Keratinocyte (primary cell): ENCODE data around the gene HTRA3.

Source experiments
- CTCF ChIP-seq, 3 experiments: IDR thresholded peaks in 1 of 3; conservative IDR thresholded peaks in 1 of 3; optimal IDR thresholded peaks in 1 of 3; 2 replicates in 2 of 3; 3 replicates in 1 of 3; pipeline versions ENCODE3 to v1.5.1; 2011; ENCODE audit warnings: low read length in 3 of 3, mild to moderate bottlenecking in 3 of 3, moderate library complexity in 2 of 3, control low read depth in 1 of 3, inconsistent platforms in 1 of 3; ENCODE audit not compliant: insufficient read depth in 2 of 3; ENCODE audit errors: extremely low read depth in 1 of 3
- EZH2 ChIP-seq: IDR thresholded peaks from one replicate; pipeline ENCODE4 v1.6.1; 2012; ENCODE audit warnings: inconsistent platforms, mild to moderate bottlenecking, low read length, moderate library complexity

GRCh38 chr4:8279321-8280157 lies 10.0 kb downstream of the HTRA3 start:
- TF ChIP-seq CTCF (optimal IDR thresholded peaks at IDR 0.05 in 1 of 3, IDR thresholded peaks at IDR 0.05 in 1 of 3, conservative IDR thresholded peaks at IDR 0.05 in 1 of 3; ENCODE audit: extremely low read depth in 1 of 3, insufficient read depth in 2 of 3, low read length in 3 of 3) (no peak), EZH2 (no peak)
